ENCODE results near the gene OGFRL1.

Gene OGFRL1

GRCh38 chr6:71250099-71250602 lies 38.5 kb upstream of the OGFRL1 start:
- in situ Hi-C loops (cut with HindIII; ENCODE audit: low sequenced_read_pairs): no loop called here
- no peak overlapping the region for H3K4me3 ChIP-seq (ENCODE audit: low read depth, low read length)
- no peak for TF ChIP-seq CTCF (IDR thresholded peaks at IDR 0.05; ENCODE audit: low read depth, low read length)
- peak; percentile 70 for DNase-seq (ENCODE audit: low read depth, low spot score)

GRCh38 chr6:71252410-71252809 lies 36.2 kb upstream of the OGFRL1 start:
- in situ Hi-C loops (cut with HindIII; ENCODE audit: low sequenced_read_pairs): no loop called here
- H3K4me3 ChIP-seq (ENCODE audit: low read depth, low read length): no peak overlapping the region
- no peak for TF ChIP-seq CTCF (IDR thresholded peaks at IDR 0.05; ENCODE audit: low read depth, low read length)
- no peak for DNase-seq (ENCODE audit: low read depth, low spot score)

GRCh38 chr6:71252960-71253359 lies 35.7 kb upstream of the OGFRL1 start:
- in situ Hi-C loops (cut with HindIII; ENCODE audit: low sequenced_read_pairs): no loop called here
- no peak overlapping the region for H3K4me3 ChIP-seq (ENCODE audit: low read depth, low read length)
- no peak for DNase-seq (ENCODE audit: low read depth, low spot score)
- TF ChIP-seq CTCF (IDR thresholded peaks at IDR 0.05; ENCODE audit: low read depth, low read length): no peak

- DNase-seq (ENCODE audit: low read depth, low spot score): no peak
- H3K4me3 ChIP-seq (ENCODE audit: low read depth, low read length): no peak overlapping the region
- in situ Hi-C loops (cut with HindIII; ENCODE audit: low sequenced_read_pairs): no loop called here
- TF ChIP-seq CTCF (IDR thresholded peaks at IDR 0.05; ENCODE audit: low read depth, low read length): no peak
Observed at GRCh38 chr6:71254323-71254722, 34.3 kb upstream of the OGFRL1 start.

- in situ Hi-C loops (cut with HindIII; ENCODE audit: low sequenced_read_pairs): no loop called here
- TF ChIP-seq CTCF (IDR thresholded peaks at IDR 0.05; ENCODE audit: low read depth, low read length): no peak
Observed at GRCh38 chr6:71258078-71258866, 30.3 kb upstream of the OGFRL1 start.

GRCh38 chr6:71259888-71260604 lies 28.6 kb upstream of the OGFRL1 start:
- in situ Hi-C loops (cut with HindIII; ENCODE audit: low sequenced_read_pairs): no loop called here
- TF ChIP-seq CTCF (IDR thresholded peaks at IDR 0.05; ENCODE audit: low read depth, low read length): no peak
- H3K4me3 ChIP-seq (ENCODE audit: low read depth, low read length): no peak overlapping the region
- DNase-seq (ENCODE audit: low read depth, low spot score): no peak

More at GRCh38 chr6:71258078-71258866, 30.3 kb upstream of the OGFRL1 start:
- DNase-seq (ENCODE audit: low read depth, low spot score): no peak
- H3K4me3 ChIP-seq (ENCODE audit: low read depth, low read length): no peak overlapping the region

Data from astrocyte of the spinal cord (primary cell).